ENCODE measurements around the gene WWOX. TPM values are rescaled to one million over a fixed set of nuclear protein-coding genes. Genes with fewer than 3 reads are reported as not detected.

Gene WWOX
- total and polyA plus RNA-seq, 3 donors from 2014 or later = 20.6 to 76.7 (median 64.1) TPM

GRCh38 chr16:79184464-79185030, 1085.1 kb downstream of the WWOX start:
- DNase-seq = no peak
- Histone ChIP-seq H3K9me3 (no peaks in the 10 kb centered on the region), H3K27ac (no peak overlapping the region), H3K36me3 (ENCODE audit: low read depth, missing control alignments) (no peaks in the 10 kb centered on the region), H3K4me3 (no peak overlapping the region), H3K27me3 (no peaks in the 10 kb centered on the region), H3K4me1 (peaks cover 9% of the 10 kb centered on the region)
- WGBS, 2 donors = 48 to 49% methylated on average over 2 of the region's 2 CpGs
- intact Hi-C loops (cut with DNase I; ENCODE audit: low total_unique reads) = no loop called here
- TF ChIP-seq CTCF (IDR thresholded peaks at IDR 0.05) = no peak
- no peak for TF ChIP-seq POLR2A (IDR thresholded peaks at IDR 0.05)

- no peak overlapping the region for H3K4me3 ChIP-seq
- DNase-seq = no peak
- intact Hi-C loops (cut with DNase I; ENCODE audit: low total_unique reads) = no loop called here
- 66 to 72% methylated on average over 4 of the region's 4 CpGs for WGBS, 2 donors
- TF ChIP-seq CTCF (IDR thresholded peaks at IDR 0.05) = no peak
- TF ChIP-seq POLR2A (IDR thresholded peaks at IDR 0.05) = no peak
- H3K27ac ChIP-seq = peak overlapping the region in 1 of 2 donors; percentile 48
- H3K4me1 ChIP-seq = peaks cover 9% of the 10 kb centered on the region
- H3K9me3 ChIP-seq = no peaks in the 10 kb centered on the region
- H3K36me3 ChIP-seq (ENCODE audit: low read depth, missing control alignments) = no peaks in the 10 kb centered on the region
- no peaks in the 10 kb centered on the region for H3K27me3 ChIP-seq
These were observed 1086.3 kb downstream of the WWOX start for GRCh38 chr16:79185711-79186110.

DNA sequence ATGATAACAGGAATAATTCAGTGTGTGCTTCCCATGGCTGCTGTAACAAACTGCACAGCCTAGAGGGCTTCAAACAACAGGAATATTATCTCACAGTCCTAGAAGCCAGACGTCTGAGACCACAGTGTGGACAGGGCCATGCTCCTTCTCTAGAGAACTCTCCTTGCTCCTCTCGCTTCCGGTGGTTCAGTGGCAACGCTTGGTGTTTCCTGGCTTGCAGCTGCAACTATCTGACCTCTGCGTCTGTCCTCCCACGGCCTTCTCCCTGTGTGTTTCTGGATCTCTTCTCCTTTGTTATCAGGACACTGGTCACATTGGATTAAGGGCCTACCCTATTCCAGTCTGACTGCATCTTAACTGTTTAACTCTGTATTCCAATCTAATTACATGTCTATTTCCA, 1086.7 kb downstream of the WWOX start:
- Histone ChIP-seq H3K9me3 (no peaks in the 10 kb centered on the region), H3K4me1 (peaks cover 9% of the 10 kb centered on the region), H3K27ac (peak overlapping the region; percentile 20 to 48), H3K4me3 (no peak overlapping the region), H3K36me3 (ENCODE audit: low read depth, missing control alignments) (no peaks in the 10 kb centered on the region), H3K27me3 (no peaks in the 10 kb centered on the region)
- intact Hi-C loops (cut with DNase I; ENCODE audit: low total_unique reads) = no loop called here
- WGBS, 2 donors = 36 to 48% methylated on average over 6 of the region's 6 CpGs
- peak; percentile 73 for DNase-seq
- TF ChIP-seq POLR2A (IDR thresholded peaks at IDR 0.05) (no peak), CTCF (IDR thresholded peaks at IDR 0.05) (no peak)

GRCh38 chr16:79188115-79188738, 1088.8 kb downstream of the WWOX start:
- Histone ChIP-seq H3K4me1 (peaks cover 12% of the 10 kb centered on the region), H3K27me3 (no peaks in the 10 kb centered on the region), H3K36me3 (ENCODE audit: low read depth, missing control alignments) (no peaks in the 10 kb centered on the region), H3K9me3 (no peaks in the 10 kb centered on the region), H3K4me3 (no peak overlapping the region), H3K27ac (no peak overlapping the region)
- DNase-seq = no peak
- intact Hi-C loops (cut with DNase I; ENCODE audit: low total_unique reads) = no loop called here
- 80 to 81% methylated on average over 13 of the region's 13 CpGs for WGBS, 2 donors
- TF ChIP-seq POLR2A (IDR thresholded peaks at IDR 0.05) (no peak), CTCF (IDR thresholded peaks at IDR 0.05) (no peak)

GRCh38 chr16:79188739-79189122, 1089.3 kb downstream of the WWOX start:
- Histone ChIP-seq H3K27ac (no peak overlapping the region), H3K27me3 (no peaks in the 10 kb centered on the region), H3K36me3 (ENCODE audit: low read depth, missing control alignments) (no peaks in the 10 kb centered on the region), H3K4me3 (no peak overlapping the region), H3K4me1 (peaks cover 12% of the 10 kb centered on the region), H3K9me3 (no peaks in the 10 kb centered on the region)
- 89 to 93% methylated on average over 5 of the region's 5 CpGs for WGBS, 2 donors
- TF ChIP-seq POLR2A (IDR thresholded peaks at IDR 0.05) (no peak), CTCF (IDR thresholded peaks at IDR 0.05) (no peak)
- intact Hi-C loops (cut with DNase I; ENCODE audit: low total_unique reads) = no loop called here
- no peak for DNase-seq
